SU-DHL-6 (cell line): ENCODE measurements around the gene SLC25A26.

ENCODE experiments used
- H2AFZ ChIP-seq: fragments of 200-600 bp; sonication (generic); 2 replicates; pipeline ENCODE4 v1.6.1; 2014; ENCODE audit warnings: low read depth, mild to moderate bottlenecking, moderate library complexity, mixed read lengths, antibody characterized with exemption, low read length; ENCODE audit not compliant: severe bottlenecking
- H3F3A ChIP-seq: fragments of 200-600 bp; shearing (Covaris generic); 2 replicates; pipeline ENCODE4 v1.6.0; 2016; ENCODE audit warnings: antibody characterized with exemption, mild to moderate bottlenecking; ENCODE audit not compliant: insufficient read depth
- H3K27ac ChIP-seq: fragments of 200-600 bp; sonication (generic); 2 replicates; pipeline ENCODE4 v1.5.1; 2016; ENCODE audit warnings: low read depth, mild to moderate bottlenecking, low read length, moderate library complexity, mixed read lengths
- H3K27me3 ChIP-seq: fragments of 200-600 bp; sonication (generic), shearing (Covaris generic); 2 replicates; pipeline ENCODE4 v1.6.0; 2014; ENCODE audit warnings: mild to moderate bottlenecking, low read length
- H3K36me3 ChIP-seq: fragments of 200-600 bp; sonication (generic); 2 replicates; pipeline ENCODE4 v1.6.1; 2014; ENCODE audit warnings: mild to moderate bottlenecking, low read length, mixed read lengths
- H3K4me2 ChIP-seq: fragments of 300-600, 200-600 bp; shearing (Covaris generic), sonication (generic); 2 replicates; pipeline ENCODE4 v1.6.0; 2014; ENCODE audit warnings: low read length, low read depth, mild to moderate bottlenecking; ENCODE audit not compliant: poor library complexity, severe bottlenecking
- H3K4me3 ChIP-seq: fragments of 200-600 bp; sonication (generic); 2 replicates; pipeline ENCODE4 v1.5.1; 2014; ENCODE audit warnings: antibody characterized with exemption, low read length, mild to moderate bottlenecking, mixed read lengths; ENCODE audit not compliant: insufficient read depth, poor library complexity, severe bottlenecking
- H3K79me2 ChIP-seq: fragments of 200-600 bp; sonication (generic); 2 replicates; pipeline ENCODE4 v1.6.1; 2014; ENCODE audit warnings: mild to moderate bottlenecking, low read length, moderate library complexity; ENCODE audit not compliant: insufficient read depth
- H3K9ac ChIP-seq: fragments of 200-600 bp; sonication (generic); 2 replicates; pipeline ENCODE4 v1.7.0; 2014; ENCODE audit warnings: mild to moderate bottlenecking, low read length
- H3K9me2 ChIP-seq: fragments of 200-600 bp; sonication (generic); replicated peaks from 2 replicates; pipeline ENCODE4 v1.6.1; 2014; ENCODE audit warnings: low read length; ENCODE audit not compliant: insufficient read depth
- H3K9me3 ChIP-seq: fragments of 200-600 bp; sonication (generic); 2 replicates; pipeline ENCODE4 v1.6.1; 2014; ENCODE audit warnings: low read length, mixed read lengths; ENCODE audit not compliant: insufficient read depth
- H4K20me1 ChIP-seq: fragments of 200-600 bp; sonication (generic); 2 replicates; pipeline ENCODE4 v1.6.1; 2014; ENCODE audit warnings: low read depth, mild to moderate bottlenecking, antibody characterized with exemption, low read length, moderate library complexity, mixed read lengths
- EZH2phosphoT487 ChIP-seq: fragments of 200-600 bp; sonication (generic), shearing (Covaris generic); conservative IDR thresholded peaks from 2 replicates; pipeline ENCODE4 v1.6.1; 2018; ENCODE audit warnings: mild to moderate bottlenecking, antibody characterized with exemption, low read length, moderate library complexity, mixed read lengths
- TF ChIP-seq, protein P1 (sequence below): fragments of 200-600 bp; sonication (generic); IDR thresholded peaks from one replicate; pipeline ENCODE4 v1.5.1; 2017; ENCODE audit warnings: antibody characterized with exemption, mild to moderate bottlenecking, low read length, moderate library complexity; ENCODE audit not compliant: insufficient read depth, poor library complexity, severe bottlenecking

The SLC25A26 gene

DNA sequence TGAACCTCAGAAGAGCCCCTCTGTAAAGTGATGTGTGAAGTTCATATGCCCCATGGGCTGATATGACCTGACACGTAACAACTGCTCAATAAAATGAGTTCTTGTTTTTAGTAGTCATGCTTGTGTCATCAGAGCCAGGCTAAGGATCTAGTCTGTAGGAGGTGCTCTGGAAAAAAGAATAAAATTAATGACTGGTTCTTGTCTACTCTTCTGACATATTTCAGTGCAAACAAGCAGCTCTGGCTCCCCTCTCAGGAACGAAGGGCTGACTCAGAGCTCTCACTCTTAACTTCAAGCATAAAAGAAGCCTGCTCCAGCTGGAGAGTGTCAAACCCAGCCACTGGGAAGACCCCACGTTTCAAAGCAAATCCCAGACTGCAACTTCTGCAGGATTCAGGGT is 203.0 kb downstream of the SLC25A26 start:
- H3K79me2 ChIP-seq, result no peaks in the 10 kb centered on the region
- H4K20me1 ChIP-seq, result no peaks in the 10 kb centered on the region
- H3K9me2 ChIP-seq, result no peaks in the 10 kb centered on the region

DNA sequence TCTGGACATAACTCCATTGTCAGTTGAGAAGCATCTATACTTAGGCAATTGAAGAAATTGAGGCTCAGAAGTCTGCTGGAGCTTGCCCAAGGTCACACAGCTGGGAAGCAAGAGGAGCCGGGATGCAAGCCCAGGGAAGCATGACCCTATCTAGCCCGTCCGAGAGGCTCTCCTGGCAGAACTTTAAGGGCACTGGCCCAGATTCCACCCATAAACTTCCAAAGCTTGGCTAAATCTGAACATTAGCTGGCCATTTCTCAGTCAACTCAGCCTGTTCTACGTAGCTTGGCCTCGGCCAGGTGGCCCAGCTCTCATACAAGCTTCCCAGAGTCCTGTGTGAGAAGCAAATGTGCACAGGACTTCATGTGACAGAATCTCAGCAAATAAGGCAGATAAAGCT is 204.2 kb downstream of the SLC25A26 start:
- H4K20me1 ChIP-seq, result no peaks in the 10 kb centered on the region

More for the DNA sequence above, 203.0 kb downstream of the SLC25A26 start:
- H3K4me3 ChIP-seq, result no peak overlapping the region
- H3F3A ChIP-seq, result no peaks in the 10 kb centered on the region
- no peaks in the 10 kb centered on the region for H3K9me3 ChIP-seq
- no peak overlapping the region for H2AFZ ChIP-seq
- no peak overlapping the region for H3K9ac ChIP-seq
- TF ChIP-seq EZH2phosphoT487, result no peak
- TF ChIP-seq, protein P1, sequence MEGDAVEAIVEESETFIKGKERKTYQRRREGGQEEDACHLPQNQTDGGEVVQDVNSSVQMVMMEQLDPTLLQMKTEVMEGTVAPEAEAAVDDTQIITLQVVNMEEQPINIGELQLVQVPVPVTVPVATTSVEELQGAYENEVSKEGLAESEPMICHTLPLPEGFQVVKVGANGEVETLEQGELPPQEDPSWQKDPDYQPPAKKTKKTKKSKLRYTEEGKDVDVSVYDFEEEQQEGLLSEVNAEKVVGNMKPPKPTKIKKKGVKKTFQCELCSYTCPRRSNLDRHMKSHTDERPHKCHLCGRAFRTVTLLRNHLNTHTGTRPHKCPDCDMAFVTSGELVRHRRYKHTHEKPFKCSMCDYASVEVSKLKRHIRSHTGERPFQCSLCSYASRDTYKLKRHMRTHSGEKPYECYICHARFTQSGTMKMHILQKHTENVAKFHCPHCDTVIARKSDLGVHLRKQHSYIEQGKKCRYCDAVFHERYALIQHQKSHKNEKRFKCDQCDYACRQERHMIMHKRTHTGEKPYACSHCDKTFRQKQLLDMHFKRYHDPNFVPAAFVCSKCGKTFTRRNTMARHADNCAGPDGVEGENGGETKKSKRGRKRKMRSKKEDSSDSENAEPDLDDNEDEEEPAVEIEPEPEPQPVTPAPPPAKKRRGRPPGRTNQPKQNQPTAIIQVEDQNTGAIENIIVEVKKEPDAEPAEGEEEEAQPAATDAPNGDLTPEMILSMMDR, result no peak
- no peak overlapping the region for H3K4me2 ChIP-seq
- H3K36me3 ChIP-seq, result no peaks in the 10 kb centered on the region
- no peak overlapping the region for H3K27ac ChIP-seq
- H3K27me3 ChIP-seq, result no peaks in the 10 kb centered on the region

DNA sequence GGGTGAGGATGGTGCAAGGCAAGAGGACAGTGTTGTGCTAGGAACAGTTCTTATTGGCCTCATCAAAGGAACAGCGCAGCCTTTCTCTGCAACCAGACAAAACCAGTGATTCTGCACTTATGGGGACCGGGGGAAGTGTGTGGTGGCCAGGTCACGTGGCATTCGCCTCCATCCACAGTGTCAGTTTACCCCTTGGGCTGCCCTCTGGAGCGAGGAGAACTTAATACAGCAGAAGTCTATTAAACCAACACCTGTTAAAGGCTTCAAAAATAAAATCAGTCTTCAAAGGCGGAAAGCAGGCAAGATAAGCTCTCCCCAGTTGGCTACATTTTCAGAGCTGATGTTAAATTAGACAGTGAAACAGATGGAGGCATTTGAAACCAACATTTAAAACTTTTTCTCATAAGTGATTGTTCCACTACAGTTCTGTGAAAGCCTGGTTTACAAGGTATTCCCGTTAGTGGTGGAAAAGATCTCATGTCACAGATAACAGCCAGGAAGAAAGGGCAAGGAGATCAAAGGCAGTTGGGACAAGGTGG is 204.8 kb downstream of the SLC25A26 start:
- H2AFZ ChIP-seq, result no peak overlapping the region
- no peaks in the 10 kb centered on the region for H3K79me2 ChIP-seq
- H4K20me1 ChIP-seq, result no peaks in the 10 kb centered on the region
- no peak overlapping the region for H3K4me3 ChIP-seq
- H3K27me3 ChIP-seq, result no peaks in the 10 kb centered on the region
- H3K4me2 ChIP-seq, result no peak overlapping the region
- no peaks in the 10 kb centered on the region for H3K9me2 ChIP-seq
- no peak overlapping the region for H3K9ac ChIP-seq
- H3F3A ChIP-seq, result no peaks in the 10 kb centered on the region
- H3K9me3 ChIP-seq, result no peaks in the 10 kb centered on the region
- no peak for TF ChIP-seq EZH2phosphoT487
- TF ChIP-seq, protein P1, result no peak
- H3K27ac ChIP-seq, result no peak overlapping the region
- H3K36me3 ChIP-seq, result no peaks in the 10 kb centered on the region

More for the DNA sequence above, 204.2 kb downstream of the SLC25A26 start:
- H3K27ac ChIP-seq, result no peak overlapping the region
- no peak overlapping the region for H2AFZ ChIP-seq
- H3F3A ChIP-seq, result no peaks in the 10 kb centered on the region
- TF ChIP-seq, protein P1, result no peak
- no peak for TF ChIP-seq EZH2phosphoT487
- H3K9me3 ChIP-seq, result no peaks in the 10 kb centered on the region
- H3K4me3 ChIP-seq, result no peak overlapping the region
- no peaks in the 10 kb centered on the region for H3K9me2 ChIP-seq
- no peaks in the 10 kb centered on the region for H3K79me2 ChIP-seq
- H3K9ac ChIP-seq, result no peak overlapping the region
- no peaks in the 10 kb centered on the region for H3K27me3 ChIP-seq
- H3K4me2 ChIP-seq, result no peak overlapping the region
- H3K36me3 ChIP-seq, result no peaks in the 10 kb centered on the region
